IMR-90 (cell line): Measurements from ENCODE around the gene CD93.

Source experiments
- FOS ChIP-seq: fragments of 150-350 bp; IDR thresholded peaks from 2 replicates; pipeline ENCODE4 v1.6.1; 2016; ENCODE audit warnings: low read depth, low read length
- RFX5 ChIP-seq: IDR thresholded peaks from 2 replicates; pipeline ENCODE4 v1.8.0; 2012; ENCODE audit warnings: low read depth, mild to moderate bottlenecking, low read length, moderate library complexity

GRCh38 chr20:23088866-23089265, 2.7 kb upstream of the CD93 start:
- no peak for TF ChIP-seq RFX5
- no peak for TF ChIP-seq FOS
